ENCODE data around the gene KLHL3.

KLHL3 gene

GRCh38 chr5:137782055-137782454, 46.2 kb upstream of the KLHL3 start (continued):
- TF ChIP-seq ZNF76 (tag by site-specific recombination; IDR thresholded peaks at IDR 0.05; ENCODE audit: borderline replicate concordance, low read depth) (no peak), ZNF585B (tag by site-specific recombination; IDR thresholded peaks at IDR 0.05) (no peak)

GRCh38 chr5:137778772-137779564, 43.1 kb upstream of the KLHL3 start:
- no peaks in the 10 kb centered on the region for H3K4me1 ChIP-seq (ENCODE audit: control insufficient read depth, insufficient read depth, low read length)
- TF ChIP-seq ZNF280C (tag by site-specific recombination; IDR thresholded peaks at IDR 0.05) (no peak), YY2 (tag by site-specific recombination; IDR thresholded peaks at IDR 0.05) (no peak), WT1 (tag by site-specific recombination; IDR thresholded peaks at IDR 0.05) (no peak), HIC1 (tag by site-specific recombination; IDR thresholded peaks at IDR 0.05) (no peak), ZNF654 (tag by site-specific recombination; IDR thresholded peaks at IDR 0.05; ENCODE audit: low read depth) (peak; percentile 81), ZNF37A (tag by site-specific recombination; IDR thresholded peaks at IDR 0.05) (no peak), EGR2 (tag by site-specific recombination; IDR thresholded peaks at IDR 0.05; ENCODE audit: low read depth) (no peak), ZNF132 (tag by site-specific recombination; IDR thresholded peaks at IDR 0.05; ENCODE audit: borderline replicate concordance) (no peak), ZNF747 (tag by site-specific recombination; IDR thresholded peaks at IDR 0.05) (no peak), ZNF596 (tag by site-specific recombination; IDR thresholded peaks at IDR 0.05) (no peak), ZNF660 (tag by site-specific recombination; IDR thresholded peaks at IDR 0.05) (peak; percentile 37; the same call in 1 of the 2 replicates), ZIC2 (tag by site-specific recombination; IDR thresholded peaks at IDR 0.05) (no peak), ZNF585B (tag by site-specific recombination; IDR thresholded peaks at IDR 0.05) (no peak), PRDM10 (tag by site-specific recombination; IDR thresholded peaks at IDR 0.05) (peak; percentile 35; the same call in 1 of the 2 replicates), KLF10 (tag by site-specific recombination; IDR thresholded peaks at IDR 0.05) (peak; percentile 17; the same call in 1 of the 2 replicates), ZNF645 (tag by site-specific recombination; IDR thresholded peaks at IDR 0.05) (no peak), ZNF398 (tag by site-specific recombination; IDR thresholded peaks at IDR 0.05) (no peak), ZNF214 (tag by site-specific recombination; IDR thresholded peaks at IDR 0.05; ENCODE audit: borderline replicate concordance) (no peak)
- CTCF ChIA-PET, result interaction anchor here (0.6 to 5.2 kb wide), 67 partner anchors 9 to 454 kb away, joined by 3 to 46 read pairs (median 5); partner anchors contain the start of gene PKD2L2
- no peak overlapping the region for H3K27ac ChIP-seq (ENCODE audit: extremely low read depth, low read depth, low read length)
- H3K9me3 ChIP-seq (ENCODE audit: control insufficient read depth, insufficient read depth, low read depth, low read length), result no peaks in the 10 kb centered on the region
- no peak overlapping the region for H3K4me3 ChIP-seq (ENCODE audit: low read depth, low read length)
- POLR2A ChIA-PET, result interaction anchor here (0.5 to 1.5 kb wide), 5 partner anchors 26 to 892 kb away, joined by 3 to 6 read pairs (median 3); no protein-coding TSS in a partner anchor
- H3K36me3 ChIP-seq (ENCODE audit: control insufficient read depth in 2 of 2, insufficient read depth in 1 of 2, low read length in 2 of 2), result no peaks in the 10 kb centered on the region
